Effector memory CD4-positive, alpha-beta T cell (primary cell): ENCODE measurements around the gene MED8.
A peak's percentile ranks its signal among the peaks of the same experiment; 100 is the strongest.
"Not testable (repeated sequence)": the region's sequence is repeated elsewhere in the genome, so short reads cannot be mapped to it uniquely, and the experiment has no call there.

Source experiments
- DNase-seq, 3 donors: peaks; one replicate each; pipeline ENCODE4 v3.0.0-alpha.2; 2020
- H3K27ac ChIP-seq: 2 replicates; pipeline ENCODE4 v1.7.0; 2013; ENCODE audit warnings: mild to moderate bottlenecking, low read length, moderate library complexity; ENCODE audit not compliant: insufficient read depth, poor library complexity, severe bottlenecking
- H3K27me3 ChIP-seq: replicated peaks from 2 replicates; pipeline ENCODE4 v1.7.0; 2013; ENCODE audit warnings: mild to moderate bottlenecking, low read length; ENCODE audit not compliant: insufficient read depth, control insufficient read depth, poor library complexity, severe bottlenecking
- H3K36me3 ChIP-seq: 2 replicates; pipeline ENCODE4 v1.7.0; 2013; ENCODE audit warnings: mild to moderate bottlenecking, low read length, moderate library complexity; ENCODE audit not compliant: control insufficient read depth, insufficient read depth
- H3K4me1 ChIP-seq: 2 replicates; pipeline ENCODE4 v1.7.0; 2013; ENCODE audit warnings: low read length, mild to moderate bottlenecking; ENCODE audit not compliant: control insufficient read depth, insufficient read depth, poor library complexity, severe bottlenecking
- H3K4me3 ChIP-seq: 2 replicates; pipeline ENCODE4 v1.7.0; 2013; ENCODE audit warnings: low read length, low read depth, mild to moderate bottlenecking; ENCODE audit not compliant: insufficient read depth, poor library complexity, severe bottlenecking
- H3K9me3 ChIP-seq: 2 replicates; pipeline ENCODE4 v1.7.0; 2013; ENCODE audit warnings: mild to moderate bottlenecking, low read length, moderate library complexity; ENCODE audit not compliant: control insufficient read depth

The MED8 gene

GRCh38 chr1:43421976-43422750 is 32.6 kb upstream of the MED8 start:
- no peak for DNase-seq
- no peak overlapping the region for H3K4me3 ChIP-seq
- H3K4me1 ChIP-seq, result no peaks in the 10 kb centered on the region
- peaks cover 76% of the 10 kb centered on the region for H3K36me3 ChIP-seq
- no peak overlapping the region for H3K27ac ChIP-seq
- no peaks in the 10 kb centered on the region for H3K27me3 ChIP-seq
- H3K9me3 ChIP-seq, result no peaks in the 10 kb centered on the region

- no peaks in the 10 kb centered on the region for H3K27me3 ChIP-seq
- H3K4me3 ChIP-seq, result no peak overlapping the region
- H3K9me3 ChIP-seq, result no peaks in the 10 kb centered on the region
- no peak for DNase-seq
- H3K36me3 ChIP-seq, result peaks cover 76% of the 10 kb centered on the region
- no peak overlapping the region for H3K27ac ChIP-seq
- H3K4me1 ChIP-seq, result no peaks in the 10 kb centered on the region
These were observed 31.8 kb upstream of the MED8 start for GRCh38 chr1:43421396-43421795.

GRCh38 chr1:43420874-43421273 is 31.3 kb upstream of the MED8 start:
- peaks cover 75% of the 10 kb centered on the region for H3K36me3 ChIP-seq

GRCh38 chr1:43419627-43420425 is 30.2 kb upstream of the MED8 start:
- no peak for DNase-seq
- H3K27me3 ChIP-seq, result no peaks in the 10 kb centered on the region
- H3K36me3 ChIP-seq, result peaks cover 71% of the 10 kb centered on the region
- no peak overlapping the region for H3K4me3 ChIP-seq
- no peaks in the 10 kb centered on the region for H3K9me3 ChIP-seq
- H3K4me1 ChIP-seq, result no peaks in the 10 kb centered on the region
- H3K27ac ChIP-seq, result no peak overlapping the region

More at GRCh38 chr1:43420874-43421273, 31.3 kb upstream of the MED8 start:
- Histone ChIP-seq H3K4me1 (no peaks in the 10 kb centered on the region), H3K27ac (no peak overlapping the region), H3K9me3 (no peaks in the 10 kb centered on the region), H3K27me3 (no peaks in the 10 kb centered on the region), H3K4me3 (no peak overlapping the region)
- DNase-seq, result no peak

- H3K36me3 ChIP-seq, result peaks cover 61% of the 10 kb centered on the region
These were observed 29.3 kb upstream of the MED8 start for GRCh38 chr1:43418858-43419257.

GRCh38 chr1:43415901-43416300 is 26.3 kb upstream of the MED8 start:
- Histone ChIP-seq H3K36me3 (peaks cover 46% of the 10 kb centered on the region), H3K4me3 (no peak overlapping the region), H3K9me3 (no peaks in the 10 kb centered on the region), H3K27me3 (no peaks in the 10 kb centered on the region), H3K27ac (no peak overlapping the region), H3K4me1 (no peaks in the 10 kb centered on the region)
- no peak for DNase-seq

More at GRCh38 chr1:43418858-43419257, 29.3 kb upstream of the MED8 start:
- no peak overlapping the region for H3K27ac ChIP-seq
- no peaks in the 10 kb centered on the region for H3K27me3 ChIP-seq
- H3K4me3 ChIP-seq, result no peak overlapping the region
- H3K9me3 ChIP-seq, result no peaks in the 10 kb centered on the region
- no peak for DNase-seq
- no peaks in the 10 kb centered on the region for H3K4me1 ChIP-seq

- H3K27me3 ChIP-seq, result no peaks in the 10 kb centered on the region
- H3K36me3 ChIP-seq, result peaks cover 36% of the 10 kb centered on the region
- H3K4me3 ChIP-seq, result no peak overlapping the region
- H3K9me3 ChIP-seq, result no peaks in the 10 kb centered on the region
- H3K4me1 ChIP-seq, result no peaks in the 10 kb centered on the region
- peak; percentile 13 to 43 (median 25) for DNase-seq
- H3K27ac ChIP-seq, result no peak overlapping the region
These were observed 25.1 kb upstream of the MED8 start for GRCh38 chr1:43414634-43415223.

- not testable (repeated sequence) for DNase-seq, H3K27ac ChIP-seq, H3K9me3 ChIP-seq, H3K27me3 ChIP-seq, H3K4me3 ChIP-seq, H3K4me1 ChIP-seq
- H3K36me3 ChIP-seq, result peaks cover 34% of the 10 kb centered on the region
These were observed 23.8 kb upstream of the MED8 start for GRCh38 chr1:43413426-43413825.

GRCh38 chr1:43410571-43410970 is 21.0 kb upstream of the MED8 start:
- H3K27me3 ChIP-seq, result no peaks in the 10 kb centered on the region
- H3K27ac ChIP-seq, result no peak overlapping the region
- H3K36me3 ChIP-seq, result peaks cover 30% of the 10 kb centered on the region
- DNase-seq, result no peak
- H3K9me3 ChIP-seq, result no peaks in the 10 kb centered on the region
- H3K4me3 ChIP-seq, result no peak overlapping the region
- no peaks in the 10 kb centered on the region for H3K4me1 ChIP-seq

- Histone ChIP-seq H3K27ac (no peak overlapping the region), H3K27me3 (no peaks in the 10 kb centered on the region), H3K4me1 (no peaks in the 10 kb centered on the region), H3K36me3 (peaks cover 51% of the 10 kb centered on the region), H3K4me3 (no peak overlapping the region), H3K9me3 (no peaks in the 10 kb centered on the region)
- no peak for DNase-seq
These were observed 16.3 kb upstream of the MED8 start for GRCh38 chr1:43405876-43406234.
